Ectodermal cell (in vitro differentiated cells): ENCODE data around the gene RPL3.

ENCODE experiments used
- H3K27ac ChIP-seq: 2 replicates; pipeline ENCODE4 v1.7.0; 2013; ENCODE audit warnings: mild to moderate bottlenecking, low read depth, low read length; ENCODE audit not compliant: insufficient read depth, poor library complexity, severe bottlenecking
- H3K27me3 ChIP-seq: 2 replicates; pipeline ENCODE4 v1.7.0; 2013; ENCODE audit warnings: mild to moderate bottlenecking, low read length; ENCODE audit not compliant: insufficient read depth, control insufficient read depth, poor library complexity, severe bottlenecking
- H3K36me3 ChIP-seq: one replicate; pipeline ENCODE4 v1.7.0; 2013; ENCODE audit warnings: low read length; ENCODE audit not compliant: control insufficient read depth, insufficient read depth
- H3K4me1 ChIP-seq: one replicate; pipeline ENCODE4 v1.7.0; 2013; ENCODE audit warnings: low read length; ENCODE audit not compliant: control insufficient read depth, insufficient read depth
- H3K4me3 ChIP-seq: 2 replicates; pipeline ENCODE4 v1.7.0; 2013; ENCODE audit warnings: low read depth, low read length, control low read depth; ENCODE audit not compliant: insufficient read depth
- H3K9me3 ChIP-seq: 2 replicates; pipeline ENCODE4 v1.7.0; 2013; ENCODE audit warnings: mild to moderate bottlenecking, low read length, moderate library complexity; ENCODE audit not compliant: control insufficient read depth
- WGBS, 2 experiments: methylation state at CpG; one replicate each; pipeline ENCODE4 v1.1.7; 2013; ENCODE audit warnings: missing lambda C conversion rate in 2 of 2; 5-methylcytosine and 5-hydroxymethylcytosine counted together

The RPL3 gene

GRCh38 chr22:39317084-39317774, 2.2 kb downstream of the RPL3 start:
- Histone ChIP-seq H3K9me3 (no peaks in the 10 kb centered on the region), H3K36me3 (peaks cover 61% of the 10 kb centered on the region), H3K4me1 (peaks cover 28% of the 10 kb centered on the region), H3K4me3 (peak overlapping the region; percentile 98), H3K27me3 (no peaks in the 10 kb centered on the region), H3K27ac (no peak overlapping the region)
- WGBS, 2 experiments: 78 to 79% methylated on average over 9 of the region's 9 CpGs

GRCh38 chr22:39316440-39317083, 2.9 kb downstream of the RPL3 start:
- H3K27me3 ChIP-seq: no peaks in the 10 kb centered on the region
- H3K4me1 ChIP-seq: peaks cover 28% of the 10 kb centered on the region
- peaks cover 67% of the 10 kb centered on the region for H3K36me3 ChIP-seq
- 71 to 75% methylated on average over 17 of the region's 17 CpGs for WGBS, 2 experiments
- H3K4me3 ChIP-seq: peak overlapping the region; percentile 98
- no peak overlapping the region for H3K27ac ChIP-seq
- no peaks in the 10 kb centered on the region for H3K9me3 ChIP-seq

GRCh38 chr22:39315389-39315788, 4.0 kb downstream of the RPL3 start:
- Histone ChIP-seq H3K27ac (peak overlapping the region; percentile 16), H3K36me3 (peaks cover 70% of the 10 kb centered on the region), H3K27me3 (no peaks in the 10 kb centered on the region), H3K4me1 (peaks cover 28% of the 10 kb centered on the region), H3K4me3 (no peak overlapping the region), H3K9me3 (no peaks in the 10 kb centered on the region)
- WGBS, 2 experiments: 94 to 96% methylated on average over 13 of the region's 13 CpGs

GRCh38 chr22:39314251-39314971, 5.0 kb downstream of the RPL3 start:
- Histone ChIP-seq H3K4me1 (peaks cover 30% of the 10 kb centered on the region), H3K27me3 (no peaks in the 10 kb centered on the region), H3K4me3 (no peak overlapping the region), H3K27ac (no peak overlapping the region), H3K9me3 (no peaks in the 10 kb centered on the region), H3K36me3 (peaks cover 70% of the 10 kb centered on the region)
- WGBS, 2 experiments: 95 to 96% methylated on average over 14 of the region's 14 CpGs

- peak overlapping the region; percentile 8 for H3K27ac ChIP-seq
- peaks cover 30% of the 10 kb centered on the region for H3K4me1 ChIP-seq
- 95 to 96% methylated on average over 20 of the region's 20 CpGs for WGBS, 2 experiments
- no peaks in the 10 kb centered on the region for H3K9me3 ChIP-seq
- no peak overlapping the region for H3K4me3 ChIP-seq
- peaks cover 69% of the 10 kb centered on the region for H3K36me3 ChIP-seq
- no peaks in the 10 kb centered on the region for H3K27me3 ChIP-seq
These were observed 6.0 kb downstream of the RPL3 start for GRCh38 chr22:39313258-39314001.

GRCh38 chr22:39312410-39312809, 7.0 kb downstream of the RPL3 start:
- no peak overlapping the region for H3K4me3 ChIP-seq
- peaks cover 23% of the 10 kb centered on the region for H3K4me1 ChIP-seq
- H3K36me3 ChIP-seq: peaks cover 59% of the 10 kb centered on the region
- no peaks in the 10 kb centered on the region for H3K9me3 ChIP-seq
- 95 to 97% methylated on average over 5 of the region's 5 CpGs for WGBS, 2 experiments
- H3K27me3 ChIP-seq: no peaks in the 10 kb centered on the region
- no peak overlapping the region for H3K27ac ChIP-seq

GRCh38 chr22:39311592-39312400, 7.6 kb downstream of the RPL3 start:
- 91 to 92% methylated on average over 19 of the region's 19 CpGs for WGBS, 2 experiments
- H3K27ac ChIP-seq: peak overlapping the region; percentile 50
- H3K9me3 ChIP-seq: no peaks in the 10 kb centered on the region
- no peaks in the 10 kb centered on the region for H3K27me3 ChIP-seq
- H3K36me3 ChIP-seq: peaks cover 54% of the 10 kb centered on the region
- peaks cover 18% of the 10 kb centered on the region for H3K4me1 ChIP-seq
- H3K4me3 ChIP-seq: no peak overlapping the region

GRCh38 chr22:39309881-39310714, 9.3 kb downstream of the RPL3 start:
- WGBS, 2 experiments: 79 to 82% methylated on average over 16 of the region's 16 CpGs
- no peak overlapping the region for H3K27ac ChIP-seq
- H3K4me1 ChIP-seq: peaks cover 4% of the 10 kb centered on the region
- no peaks in the 10 kb centered on the region for H3K9me3 ChIP-seq
- H3K4me3 ChIP-seq: no peak overlapping the region
- peaks cover 38% of the 10 kb centered on the region for H3K36me3 ChIP-seq
- no peaks in the 10 kb centered on the region for H3K27me3 ChIP-seq

GRCh38 chr22:39309364-39309861, 10.0 kb downstream of the RPL3 start:
- Histone ChIP-seq H3K27ac (no peak overlapping the region), H3K4me1 (peaks cover 3% of the 10 kb centered on the region), H3K9me3 (no peaks in the 10 kb centered on the region), H3K27me3 (no peaks in the 10 kb centered on the region), H3K4me3 (no peak overlapping the region), H3K36me3 (peaks cover 31% of the 10 kb centered on the region)
- WGBS, 2 experiments: 43 to 45% methylated on average over 18 of the region's 18 CpGs
